ENCODE data around the gene GPX3. TPM values are rescaled to one million over a fixed set of nuclear protein-coding genes. Genes with fewer than 3 reads are reported as not detected.

The GPX3 gene
- total and polyA plus RNA-seq, 2 of the 8 experiments (the other 6 are each of a cell fraction or from before 2014, with no cell fraction given) = 27.8 to 77.9 TPM

DNA sequence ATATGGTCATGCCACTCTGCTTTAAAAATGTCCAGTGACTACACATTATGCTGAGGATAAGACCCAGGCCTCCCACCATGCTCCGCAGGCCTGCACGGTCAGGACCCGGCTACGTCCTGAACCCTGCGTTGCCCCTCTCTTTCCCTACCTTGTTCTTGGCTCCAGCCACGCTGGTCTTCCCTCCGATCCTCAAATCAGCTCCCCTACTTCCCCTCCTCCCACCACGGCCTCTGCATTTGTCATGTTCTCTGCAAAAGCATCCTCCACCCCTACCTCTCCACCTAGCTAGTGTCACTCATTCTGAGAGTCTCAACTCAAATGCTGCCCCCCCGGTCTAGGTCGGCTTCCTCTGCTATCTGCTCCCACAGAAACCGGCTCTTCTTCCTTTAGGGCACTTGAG lies 11.2 kb downstream of the GPX3 start:
- Histone ChIP-seq H2AFZ (ENCODE audit: low read length) (no peak overlapping the region), H3K4me3 (ENCODE audit: extremely low read depth in 1 of 4, insufficient read depth in 2 of 4, low read depth in 3 of 4, low read length in 4 of 4) (no peak overlapping the region), H2BK12ac (ENCODE audit: low read depth, low read length) (no peak overlapping the region), H3K23ac (ENCODE audit: insufficient read length) (no peak overlapping the region), H3K23me2 (ENCODE audit: low read depth, low read length) (no peaks in the 10 kb centered on the region), H3K14ac (ENCODE audit: insufficient read length) (no peak overlapping the region), H2BK20ac (ENCODE audit: low read length) (no peak overlapping the region), H3K4ac (replicated peaks; ENCODE audit: insufficient read length, low read depth, low read length) (no peak overlapping the region), H3K36me3 (ENCODE audit: control insufficient read depth in 2 of 4, insufficient read depth in 4 of 4, low read length in 3 of 4) (peaks cover 2 to 12% (median 8%) of the 10 kb centered on the region in 4 experiments; a peak in 3 of 8 replicates), H3K4me1 (replicated peaks in 1 of 4; ENCODE audit: control insufficient read depth in 3 of 4, insufficient read depth in 4 of 4, low read length in 3 of 4) (no peaks in the 10 kb centered on the region), H3K27me3 (replicated peaks in 1 of 4; ENCODE audit: control insufficient read depth in 3 of 4, extremely low read depth in 1 of 4, insufficient read depth in 3 of 4, low read length in 3 of 4) (no peaks in the 10 kb centered on the region), H3K9me3 (ENCODE audit: insufficient read depth in 2 of 2, low read depth in 1 of 2, low read length in 1 of 2) (no peaks in the 10 kb centered on the region), H4K5ac (ENCODE audit: insufficient read length, low read depth, low read length) (no peak overlapping the region), H2AK5ac (ENCODE audit: low read depth, low read length) (no peak overlapping the region), H3K9ac (replicated peaks in 1 of 4; ENCODE audit: extremely low read depth in 1 of 4, low read depth in 3 of 4, low read length in 3 of 4) (no peak overlapping the region), H2BK5ac (ENCODE audit: low read depth, low read length) (no peak overlapping the region), H3K27ac (ENCODE audit: low read depth, low read length) (no peak overlapping the region), H4K8ac (ENCODE audit: extremely low read depth, insufficient read depth, low read length) (no peak overlapping the region), H3K79me1 (ENCODE audit: low read depth, low read length) (no peaks in the 10 kb centered on the region; the same call in 1 of the 2 replicates), H3K79me2 (ENCODE audit: control insufficient read depth in 1 of 2, insufficient read depth in 2 of 2, low read length in 2 of 2) (no peaks in the 10 kb centered on the region), H2BK15ac (ENCODE audit: low read length) (no peak overlapping the region), H3K4me2 (ENCODE audit: insufficient read depth in 1 of 2, low read depth in 2 of 2, low read length in 2 of 2) (no peak overlapping the region), H3K18ac (ENCODE audit: extremely low read depth, low read length) (no peak overlapping the region), H4K20me1 (replicated peaks in 1 of 2; ENCODE audit: control insufficient read depth in 1 of 2, insufficient read depth in 2 of 2, low read length in 2 of 2) (peaks cover 0 to 3% of the 10 kb centered on the region in 2 experiments), H2BK120ac (replicated peaks; ENCODE audit: low read depth, low read length) (no peak overlapping the region), H3K56ac (replicated peaks; ENCODE audit: insufficient read length, low read depth, low read length) (no peak overlapping the region), H4K91ac (replicated peaks; ENCODE audit: insufficient read length, low read length) (no peak overlapping the region)
- DNase-seq (ENCODE audit: low read depth in 1 of 2, low spot score in 2 of 2) (no peak), FAIRE-seq (no peak)
- 92% methylated on average over 11 of the region's 11 CpGs; no CpG with 5 or more reads in 1 of the 2 experiments for WGBS, 2 experiments (ENCODE audit: extremely low coverage in 1 of 2, insufficient coverage in 1 of 2, insufficient read length in 1 of 2, insufficient replicate concordance in 2 of 2, low coverage in 1 of 2, low lambda C conversion rate in 2 of 2, missing lambda C conversion rate in 1 of 2)
- ChIA-PET CTCF (ENCODE audit: partially characterized antibody) (interaction anchor here (0.6 to 4.2 kb wide), 6 partner anchors 11 to 416 kb away, joined by 3 to 38 read pairs (median 10); partner anchors contain the start of gene SLC36A1), POLR2A (ENCODE audit: partially characterized antibody) (interaction anchor here (1.0 kb wide), 1 partner anchor 10 kb away, joined by 3 read pairs; no protein-coding TSS in a partner anchor)
- TF ChIP-seq NRF1 (IDR thresholded peaks at IDR 0.05; ENCODE audit: low read depth, low read length) = no peak
- TF ChIP-seq SP4 (IDR thresholded peaks at IDR 0.05; ENCODE audit: low read length) = no peak
- TF ChIP-seq CREB1 (IDR thresholded peaks at IDR 0.05) = no peak
- TF ChIP-seq, protein P1, sequence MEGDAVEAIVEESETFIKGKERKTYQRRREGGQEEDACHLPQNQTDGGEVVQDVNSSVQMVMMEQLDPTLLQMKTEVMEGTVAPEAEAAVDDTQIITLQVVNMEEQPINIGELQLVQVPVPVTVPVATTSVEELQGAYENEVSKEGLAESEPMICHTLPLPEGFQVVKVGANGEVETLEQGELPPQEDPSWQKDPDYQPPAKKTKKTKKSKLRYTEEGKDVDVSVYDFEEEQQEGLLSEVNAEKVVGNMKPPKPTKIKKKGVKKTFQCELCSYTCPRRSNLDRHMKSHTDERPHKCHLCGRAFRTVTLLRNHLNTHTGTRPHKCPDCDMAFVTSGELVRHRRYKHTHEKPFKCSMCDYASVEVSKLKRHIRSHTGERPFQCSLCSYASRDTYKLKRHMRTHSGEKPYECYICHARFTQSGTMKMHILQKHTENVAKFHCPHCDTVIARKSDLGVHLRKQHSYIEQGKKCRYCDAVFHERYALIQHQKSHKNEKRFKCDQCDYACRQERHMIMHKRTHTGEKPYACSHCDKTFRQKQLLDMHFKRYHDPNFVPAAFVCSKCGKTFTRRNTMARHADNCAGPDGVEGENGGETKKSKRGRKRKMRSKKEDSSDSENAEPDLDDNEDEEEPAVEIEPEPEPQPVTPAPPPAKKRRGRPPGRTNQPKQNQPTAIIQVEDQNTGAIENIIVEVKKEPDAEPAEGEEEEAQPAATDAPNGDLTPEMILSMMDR (IDR thresholded peaks at IDR 0.05; ENCODE audit: control extremely low read depth in 1 of 3, insufficient read depth in 1 of 3, low read depth in 1 of 3, low read length in 3 of 3) = no peak
- no peak for TF ChIP-seq SIX5 (IDR thresholded peaks at IDR 0.05; ENCODE audit: low read depth, low read length)
- TF ChIP-seq RNF2 (IDR thresholded peaks at IDR 0.05; ENCODE audit: borderline replicate concordance, low read depth, low read length, missing control alignments, poor library complexity, severe bottlenecking) = no peak
- TF ChIP-seq PHF8 (conservative IDR thresholded peaks at IDR 0.05; ENCODE audit: low read depth, low read length) = no peak
- no peak for TF ChIP-seq CBX5 (IDR thresholded peaks at IDR 0.05; ENCODE audit: low read depth, low read length)
- no peak for TF ChIP-seq BACH1 (IDR thresholded peaks at IDR 0.05; ENCODE audit: low read length)
- TF ChIP-seq EGR1 (IDR thresholded peaks at IDR 0.05; ENCODE audit: borderline replicate concordance, low read depth, low read length) = no peak
- TF ChIP-seq, protein P2, sequence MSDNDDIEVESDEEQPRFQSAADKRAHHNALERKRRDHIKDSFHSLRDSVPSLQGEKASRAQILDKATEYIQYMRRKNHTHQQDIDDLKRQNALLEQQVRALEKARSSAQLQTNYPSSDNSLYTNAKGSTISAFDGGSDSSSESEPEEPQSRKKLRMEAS (IDR thresholded peaks at IDR 0.05) = no peak
- no peak for TF ChIP-seq GTF2F1 (IDR thresholded peaks at IDR 0.05; ENCODE audit: borderline replicate concordance, low read depth, low read length)
